GM12872 (cell line): ENCODE results near the gene AGBL4.

Source experiments
- CTCF ChIP-seq: IDR thresholded peaks from 3 replicates; pipeline ENCODE4 v1.5.1; 2011; ENCODE audit warnings: low read depth, mild to moderate bottlenecking, low read length, moderate library complexity; ENCODE audit not compliant: insufficient read depth

The AGBL4 gene

DNA sequence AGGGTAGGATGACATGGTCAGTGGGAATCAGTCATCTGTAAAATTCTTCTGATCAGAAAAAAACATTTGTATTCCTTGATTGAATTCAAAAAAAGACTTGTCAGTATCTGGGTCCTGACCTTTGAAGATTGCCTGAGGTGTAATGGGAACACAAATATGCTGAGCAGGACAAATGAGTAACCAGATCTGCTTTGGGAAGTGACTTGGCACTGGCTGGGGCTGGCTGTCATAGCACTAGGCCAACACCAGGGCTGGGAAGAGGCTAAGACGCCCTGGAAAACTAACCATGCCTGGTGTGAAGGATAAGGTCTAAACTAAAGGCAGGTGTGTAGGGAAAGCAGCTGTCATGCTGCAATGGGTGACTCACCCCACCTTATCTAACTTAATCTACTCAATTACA, 794.2 kb downstream of the AGBL4 start:
- no peak for TF ChIP-seq CTCF

DNA sequence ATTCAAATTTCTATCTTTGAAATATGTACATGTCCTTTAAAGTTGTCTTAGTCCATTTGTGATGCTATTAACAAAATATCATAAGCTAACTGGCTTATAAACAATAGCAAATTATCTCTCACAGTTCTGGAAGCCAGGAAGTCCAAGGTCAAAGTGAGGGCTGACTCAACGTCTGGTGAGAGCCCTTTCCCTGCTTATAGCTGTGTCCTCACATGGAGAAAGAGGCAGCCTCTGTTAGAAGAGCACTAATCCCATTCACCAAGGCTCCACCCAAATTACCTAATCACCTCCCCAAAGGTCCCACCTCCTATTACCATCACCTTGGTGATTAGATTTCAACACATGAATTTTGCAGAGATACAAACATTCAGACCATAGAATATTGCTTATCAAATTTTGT, 797.0 kb downstream of the AGBL4 start:
- no peak for TF ChIP-seq CTCF

DNA sequence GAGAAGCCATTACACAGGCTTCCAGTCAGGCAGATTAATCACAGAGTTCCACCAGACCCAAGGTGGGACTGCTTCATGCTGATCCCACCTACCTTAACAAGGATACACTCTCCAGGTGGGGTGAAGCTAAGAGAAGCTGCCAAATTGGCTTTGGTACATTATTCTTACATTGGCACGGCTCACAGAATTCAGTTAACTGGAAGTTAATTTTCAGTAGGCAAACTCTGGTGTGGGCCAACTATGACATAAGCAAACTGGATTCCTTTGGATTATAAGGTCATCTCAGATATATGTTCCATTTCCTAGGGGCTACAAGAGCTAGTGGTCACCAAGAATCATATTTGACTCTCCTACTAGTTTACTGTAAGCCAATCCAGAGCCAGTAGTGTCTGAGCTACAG, 798.3 kb downstream of the AGBL4 start:
- no peak for TF ChIP-seq CTCF

GRCh38 chr1:49213301-49213700, 810.5 kb downstream of the AGBL4 start:
- no peak for TF ChIP-seq CTCF

GRCh38 chr1:49208712-49209111, 815.0 kb downstream of the AGBL4 start:
- TF ChIP-seq CTCF: no peak

- no peak for TF ChIP-seq CTCF
Measured at GRCh38 chr1:49204720-49205119, 819.0 kb downstream of the AGBL4 start.

GRCh38 chr1:49200738-49201137, 823.0 kb downstream of the AGBL4 start:
- no peak for TF ChIP-seq CTCF

DNA sequence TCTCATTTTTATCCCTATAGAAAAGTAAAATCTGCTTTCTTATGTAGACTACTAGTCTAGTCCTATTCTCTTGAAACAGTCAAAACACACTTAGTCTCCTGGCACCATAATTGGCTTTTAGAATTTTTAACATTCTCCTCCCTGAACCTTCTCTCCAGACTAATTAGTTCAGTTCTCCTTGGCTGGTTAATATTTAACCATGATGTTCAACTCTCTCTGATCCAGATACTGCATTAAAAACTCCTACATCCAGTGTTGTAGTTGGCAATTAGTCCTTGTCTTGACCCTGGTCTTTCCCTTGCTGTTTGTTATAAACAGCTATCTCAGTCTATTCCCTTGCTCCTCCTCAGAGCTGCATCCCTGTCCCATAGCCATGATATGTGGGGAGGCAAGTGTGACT, 824.2 kb downstream of the AGBL4 start:
- no peak for TF ChIP-seq CTCF
